HCT116 (cell line): ENCODE data around the gene HRC. TPM values are rescaled to one million over a fixed set of nuclear protein-coding genes. Genes with fewer than 3 reads are reported as not detected.

Experiments used
- ATAC-seq: fragments of 200-7000 bp; cut with Tn5 transposase; 2 replicates; pipeline ENCODE4 v1.9.1; 2020; ENCODE audit warnings: mild to moderate bottlenecking, moderate library complexity
- BruUV-seq: library from RNA; stranded (reverse); fragments of 400-500 nt; replicated peaks from 2 replicates; lab custom pipeline; 2021; lab: Mats Ljungman, UMichigan
- CTCF ChIA-PET: fragments of 300-600 bp; sonication (Branson Sonifier 250); formaldehyde crosslinking; loops from one replicate; lab custom pipeline; 2021; ENCODE audit warnings: antibody characterized with exemption; lab: Charles Lee
- POLR2A ChIA-PET: fragments of 300-600, 350-600 bp; sonication (Branson Sonifier 250); formaldehyde crosslinking; loops from one replicate; lab custom pipeline; 2021; ENCODE audit warnings: antibody characterized with exemption; lab: Charles Lee
- RAD21 ChIA-PET, 2 experiments: fragments of 300-600 bp; sonication (Branson Sonifier 250); formaldehyde crosslinking; loops; one replicate each; lab custom pipeline; 2023; ENCODE audit warnings: low total read pairs in 2 of 2; ENCODE audit not compliant: uncharacterized antibody in 2 of 2, unreplicated experiment in 2 of 2, low non-redundant PET in 1 of 2; lab: Charles Lee
- DNase-seq: peaks from one replicate; pipeline ENCODE4 v3.0.0-alpha.2; 2010; ENCODE audit warnings: low read depth, low spot score
- H2AFZ ChIP-seq: fragments of 200-600 bp; shearing (Covaris generic), sonication (generic); 2 replicates; pipeline ENCODE4 v1.6.1; 2017; ENCODE audit warnings: low read depth, mixed run types, mixed read lengths, antibody characterized with exemption, low read length; ENCODE audit not compliant: poor library complexity, severe bottlenecking
- H3K27ac ChIP-seq: 2 replicates; pipeline ENCODE4 v1.5.1; 2012; ENCODE audit warnings: low read depth, low read length
- H3K27me3 ChIP-seq: fragments of 200-600 bp; sonication (generic); 2 replicates; pipeline ENCODE4 v1.6.1; 2016; ENCODE audit warnings: mixed run types, low read length, mixed read lengths; ENCODE audit not compliant: insufficient read depth
- H3K36me3 ChIP-seq, 2 experiments: fragments of 200-500 bp in 1 of 2; fragments of 200-600 bp in 1 of 2; sonication (Bioruptor generic) in 1 of 2; sonication (generic) in 1 of 2; 2 replicates each; pipeline versions ENCODE4 v1.5.1 to v1.6.1; 2014 to 2016; ENCODE audit warnings: low read length in 2 of 2, inconsistent platforms in 1 of 2, mixed read lengths in 1 of 2, mixed run types in 1 of 2; ENCODE audit not compliant: insufficient read depth in 2 of 2, control insufficient read depth in 1 of 2
- H3K4me1 ChIP-seq, 2 experiments: fragments of 200-600 bp in 1 of 2; sonication (generic) in 1 of 2; 2 replicates each; pipeline versions ENCODE4 v1.5.1 to v1.6.1; 2012 to 2017; ENCODE audit warnings: low read length in 2 of 2, inconsistent platforms in 1 of 2, mild to moderate bottlenecking in 1 of 2, mixed read lengths in 1 of 2, mixed run types in 1 of 2, moderate library complexity in 1 of 2; ENCODE audit not compliant: insufficient read depth in 2 of 2, control insufficient read depth in 1 of 2
- H3K4me2 ChIP-seq: fragments of 200-600 bp; sonication (generic); 2 replicates; pipeline ENCODE4 v1.6.1; 2017; ENCODE audit warnings: mixed run types, low read length, mixed read lengths
- H3K4me3 ChIP-seq, 2 experiments: fragments of 200-600 bp in 1 of 2; sonication (generic) in 1 of 2; replicated peaks in 1 of 2; 2 replicates each; pipeline ENCODE4 v1.5.1; 2011 to 2016; ENCODE audit warnings: low read length in 2 of 2, control low read depth in 1 of 2, low read depth in 1 of 2, mild to moderate bottlenecking in 1 of 2, mixed read lengths in 1 of 2, mixed run types in 1 of 2
- H3K79me2 ChIP-seq: fragments of 200-600 bp; sonication (generic); 2 replicates; pipeline ENCODE4 v1.6.1; 2017; ENCODE audit warnings: mild to moderate bottlenecking, mixed run types, low read length, moderate library complexity, mixed read lengths; ENCODE audit not compliant: insufficient read depth
- H3K9ac ChIP-seq: fragments of 200-600 bp; sonication (generic); 2 replicates; pipeline ENCODE4 v1.6.1; 2016; ENCODE audit warnings: low read length, mixed read lengths
- H3K9me2 ChIP-seq: fragments of 200-600 bp; sonication (generic), shearing (Covaris generic); 2 replicates; pipeline ENCODE4 v1.6.1; 2017; ENCODE audit warnings: mixed run types, mild to moderate bottlenecking, moderate library complexity; ENCODE audit not compliant: insufficient read depth
- H3K9me3 ChIP-seq, 2 experiments: fragments of 200-500 bp in 1 of 2; fragments of 200-600 bp in 1 of 2; sonication (Bioruptor generic) in 1 of 2; sonication (generic) in 1 of 2; 2 replicates each; pipeline ENCODE4 v1.6.1; 2014 to 2017; ENCODE audit warnings: low read length in 2 of 2, mixed read lengths in 2 of 2, inconsistent platforms in 1 of 2, low read depth in 1 of 2, mild to moderate bottlenecking in 1 of 2, mixed run types in 1 of 2, moderate library complexity in 1 of 2; ENCODE audit not compliant: control insufficient read depth in 1 of 2, insufficient read depth in 1 of 2
- H4K20me1 ChIP-seq: fragments of 200-600 bp; sonication (generic), shearing (Covaris generic); 2 replicates; pipeline ENCODE4 v1.6.1; 2017; ENCODE audit warnings: mixed run types, mild to moderate bottlenecking, moderate library complexity; ENCODE audit not compliant: insufficient read depth
- CEBPB ChIP-seq: IDR thresholded peaks from 2 replicates; pipeline ENCODE4 v1.6.1; 2012; ENCODE audit warnings: low read depth
- EGR1 ChIP-seq: IDR thresholded peaks from 2 replicates; pipeline ENCODE4 v1.6.1; 2012; ENCODE audit warnings: low read depth
- ELF1 ChIP-seq: IDR thresholded peaks from 2 replicates; pipeline ENCODE4 v1.6.1; 2012; ENCODE audit warnings: low read depth, borderline replicate concordance
- EZH2 ChIP-seq: fragments of 200-600 bp; sonication (generic); IDR thresholded peaks from 2 replicates; pipeline ENCODE4 v1.6.1; 2017; ENCODE audit warnings: antibody characterized with exemption, mixed run types
- EZH2phosphoT487 ChIP-seq: fragments of 200-600 bp; IDR thresholded peaks from 2 replicates; pipeline ENCODE4 v1.6.1; 2018; ENCODE audit warnings: antibody characterized with exemption, borderline replicate concordance
- FOSL1 ChIP-seq: IDR thresholded peaks from 2 replicates; pipeline ENCODE4 v1.6.1; 2012; ENCODE audit warnings: low read depth
- JUND ChIP-seq: IDR thresholded peaks from 2 replicates; pipeline ENCODE4 v1.6.1; 2012
- POLR2AphosphoS5 ChIP-seq: IDR thresholded peaks from 2 replicates; pipeline ENCODE4 v1.6.1; 2011; ENCODE audit warnings: mild to moderate bottlenecking, low read depth, low read length, moderate library complexity
- SIN3A ChIP-seq: IDR thresholded peaks from 2 replicates; pipeline ENCODE4 v1.6.1; 2012; ENCODE audit warnings: low read depth
- SP1 ChIP-seq: IDR thresholded peaks from 2 replicates; pipeline ENCODE4 v1.6.1; 2012; ENCODE audit warnings: low read depth
- SRF ChIP-seq: IDR thresholded peaks from 2 replicates; pipeline ENCODE4 v1.6.1; 2012; ENCODE audit warnings: low read depth
- ZFX ChIP-seq: fragments of 450-650 bp; IDR thresholded peaks from 2 replicates; pipeline ENCODE4 v1.6.1; 2017
- intact Hi-C: fragments of 100-400 bp; cut with micrococcal nuclease; formaldehyde crosslinking; loops from 2 replicates; pipeline ENCODE4 v1.10.0; 2022
- total RNA-seq: library from RNA; stranded (reverse); gene quantifications from one replicate; pipeline ENCODE4 v1.2.1, GENCODE V29; 2021; ENCODE audit not compliant: unreplicated experiment
- TF ChIP-seq, protein P1 (sequence below): IDR thresholded peaks from 2 replicates; pipeline ENCODE4 v1.6.1; 2012
- TF ChIP-seq, protein P2 (sequence below), 3 experiments: fragments of 200-600 bp in 1 of 3; sonication (generic) in 1 of 3; IDR thresholded peaks in 2 of 3; conservative IDR thresholded peaks in 1 of 3; 2 replicates each; pipeline ENCODE4 v1.5.1; 2012 to 2017; ENCODE audit warnings: low read depth in 2 of 3, low read length in 2 of 3, antibody characterized with exemption in 1 of 3, borderline replicate concordance in 1 of 3, control low read depth in 1 of 3, mild to moderate bottlenecking in 1 of 3, mixed read lengths in 1 of 3, mixed run types in 1 of 3, moderate library complexity in 1 of 3; ENCODE audit not compliant: insufficient read depth in 1 of 3
- TF ChIP-seq, protein P3 (sequence below): IDR thresholded peaks from 2 replicates; pipeline ENCODE4 v1.6.1; 2012

The HRC gene
- total RNA-seq, 1 experiment from 2014 or later = not detected

DNA sequence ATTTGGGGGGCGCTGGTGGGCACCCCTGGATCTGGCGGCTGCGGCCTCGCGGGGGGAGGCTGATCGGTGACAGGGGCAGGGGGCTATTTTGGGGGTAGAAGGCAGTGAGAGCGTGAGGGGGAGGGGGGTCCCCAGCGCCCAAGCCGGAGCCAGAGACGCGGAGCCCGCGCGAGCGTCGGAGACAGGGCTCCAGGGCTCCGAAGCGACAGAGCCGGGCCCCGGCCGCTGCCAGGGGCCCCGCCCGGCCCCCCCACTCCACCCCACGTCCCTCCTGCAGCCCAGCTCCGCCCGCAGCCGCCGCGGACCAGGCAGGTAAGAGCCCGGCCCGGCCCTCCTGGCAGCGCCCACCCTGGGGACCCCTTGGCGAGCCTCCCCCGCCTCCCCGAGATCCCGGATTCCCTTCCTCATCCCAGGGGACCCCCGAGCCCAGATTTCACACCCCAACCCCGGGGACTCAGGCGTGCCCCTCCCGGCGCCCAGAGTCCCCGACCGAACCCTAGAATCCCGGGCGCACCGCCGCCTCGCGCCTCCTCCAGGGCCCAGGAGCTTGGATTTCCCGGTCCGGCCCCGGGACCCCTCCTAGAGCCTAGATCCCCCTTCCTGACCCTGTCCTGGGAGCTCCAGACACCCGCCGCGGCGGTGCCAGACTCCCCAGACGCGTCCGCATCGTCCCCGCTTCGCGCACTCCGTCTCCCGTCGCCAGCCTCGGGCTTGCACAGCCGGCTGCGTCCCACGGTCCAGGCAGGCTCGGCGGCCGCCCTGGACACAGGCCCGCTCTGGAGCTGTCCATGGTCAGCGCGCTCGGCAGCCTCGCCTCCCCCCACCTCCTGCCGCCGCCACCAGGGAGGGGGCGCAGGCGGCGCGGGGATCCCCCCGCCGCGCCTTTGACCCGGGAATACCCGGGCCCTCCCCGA, 35.5 kb downstream of the HRC start, which contains the start of gene PPFIA3:
Gene PPFIA3, plus strand, starts transcription at position 134 of the 914 bp plus-strand sequence. CDS start 8,330 bp downstream, outside the sequence.
- Histone ChIP-seq H3K4me1 (peaks cover 18 to 33% of the 10 kb centered on the region in 2 experiments), H4K20me1 (no peaks in the 10 kb centered on the region), H3K27ac (peak within 1 kb of the TSS; percentile 97), H3K79me2 (no peaks in the 10 kb centered on the region), H3K36me3 (no peaks in the 10 kb centered on the region), H3K9me2 (no peaks in the 10 kb centered on the region), H3K4me2 (peak within 1 kb of the TSS; percentile 99), H3K27me3 (no peaks in the 10 kb centered on the region), H3K9ac (peak within 1 kb of the TSS; percentile 76), H2AFZ (no peak within 1 kb of the TSS), H3K4me3 (peak within 1 kb of the TSS; percentile 59 to 66), H3K9me3 (no peaks in the 10 kb centered on the region)
- CTCF ChIA-PET = interaction anchor here (0.8 kb wide), 1 partner anchor 13 kb away, joined by 3 read pairs; no protein-coding TSS in a partner anchor
- TF ChIP-seq SIN3A (peak; percentile 78), EZH2phosphoT487 (no peak)
- RAD21 ChIA-PET = no interaction called here
- ATAC-seq = peak; percentile 22
- intact Hi-C loops = loop anchor here (1.0 kb wide), 1 partner anchor 32 kb away; no protein-coding TSS in a partner anchor
- BruUV-seq = no TSS peak
- DNase-seq = no peak
- POLR2A ChIA-PET = interaction anchor here (0.6 to 1.5 kb wide), 2 partner anchors 8 to 31 kb away, joined by 3 read pairs; no protein-coding TSS in a partner anchor

DNA sequence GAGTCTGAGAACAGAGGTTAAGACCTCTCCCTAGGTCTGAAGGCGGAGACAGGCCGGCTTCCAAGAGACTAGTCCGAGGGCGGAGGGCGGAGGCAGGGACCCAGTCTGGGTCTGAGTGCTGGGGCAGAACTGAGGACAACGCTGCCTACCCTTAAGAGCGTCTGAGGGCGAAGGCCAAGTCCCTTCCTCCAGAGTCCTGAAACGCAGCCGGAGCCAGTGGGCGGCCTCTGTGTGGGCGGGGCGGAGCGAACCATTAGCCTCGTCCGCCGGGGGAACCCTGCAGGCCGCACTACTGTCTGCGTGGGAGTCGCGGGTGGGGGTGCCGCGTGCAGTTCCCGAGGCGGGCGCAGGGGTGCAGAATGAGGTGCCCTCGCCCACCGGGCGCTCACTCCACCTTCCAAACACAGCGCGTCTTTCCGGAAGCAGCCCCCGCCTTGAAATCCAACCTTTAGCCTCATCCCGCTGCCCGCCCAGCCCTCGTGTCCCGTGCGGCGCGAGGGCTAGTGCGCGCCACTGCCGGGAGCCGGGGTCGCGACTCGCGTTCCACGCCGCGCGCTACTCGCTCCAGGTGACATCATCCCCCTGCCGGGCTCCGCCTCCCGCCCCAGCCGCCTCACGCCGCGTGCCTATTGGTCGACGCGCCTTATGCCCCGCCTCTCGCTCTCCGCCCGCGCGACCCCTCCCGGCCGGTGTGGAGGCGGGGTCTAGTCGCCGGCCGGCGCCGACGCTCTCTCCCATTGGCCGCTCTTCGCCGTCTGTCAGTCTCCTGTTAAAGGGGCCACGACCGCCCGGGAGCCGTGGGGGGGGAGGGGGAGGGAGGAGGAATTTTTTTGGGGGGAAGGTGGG, 36.4 kb downstream of the HRC start, which contains the start of gene C19orf73:
Gene C19orf73, minus strand, starts transcription at position 579 of the 846 bp plus-strand sequence. Its CDS starts 121 bp downstream, at position 458.
- Histone ChIP-seq H3K9me3 (no peaks in the 10 kb centered on the region), H3K9me2 (no peaks in the 10 kb centered on the region), H3K4me1 (peaks cover 18 to 37% of the 10 kb centered on the region in 2 experiments), H2AFZ (no peak within 1 kb of the TSS), H4K20me1 (no peaks in the 10 kb centered on the region), H3K27me3 (no peaks in the 10 kb centered on the region), H3K4me3 (peak within 1 kb of the TSS; percentile 59 to 66), H3K9ac (peak within 1 kb of the TSS; percentile 76), H3K36me3 (no peaks in the 10 kb centered on the region), H3K79me2 (no peaks in the 10 kb centered on the region), H3K4me2 (peak within 1 kb of the TSS; percentile 99), H3K27ac (peak within 1 kb of the TSS; percentile 97)
- ChIA-PET POLR2A (interaction anchor here (1.5 kb wide), 1 partner anchor 9 kb away, joined by 3 read pairs; no protein-coding TSS in a partner anchor), CTCF (interaction anchor here (1.7 to 2.2 kb wide), 2 partner anchors 12 to 21 kb away, joined by 6 to 8 read pairs; no protein-coding TSS in a partner anchor), RAD21 (no interaction called here)
- intact Hi-C loops = loop anchor here (1.0 kb wide), 1 partner anchor 33 kb away; no protein-coding TSS in a partner anchor
- ATAC-seq (peak; percentile 81), DNase-seq (peak; percentile 84)
- BruUV-seq = no TSS peak
- no peak for TF ChIP-seq SIN3A
- no peak for TF ChIP-seq FOSL1
- peak; percentile 77 for TF ChIP-seq SP1
- TF ChIP-seq CEBPB = no peak
- peak; percentile 81 for TF ChIP-seq POLR2AphosphoS5
- peak; percentile 96 for TF ChIP-seq EGR1
- TF ChIP-seq, protein P1, sequence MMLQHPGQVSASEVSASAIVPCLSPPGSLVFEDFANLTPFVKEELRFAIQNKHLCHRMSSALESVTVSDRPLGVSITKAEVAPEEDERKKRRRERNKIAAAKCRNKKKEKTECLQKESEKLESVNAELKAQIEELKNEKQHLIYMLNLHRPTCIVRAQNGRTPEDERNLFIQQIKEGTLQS = no peak
- TF ChIP-seq SRF = no peak
- no peak for TF ChIP-seq EZH2phosphoT487
- TF ChIP-seq ZFX = peak; percentile 30; the same call in 1 of the 2 replicates
- no peak for TF ChIP-seq EZH2
- no peak for TF ChIP-seq ELF1
- TF ChIP-seq, protein P2, sequence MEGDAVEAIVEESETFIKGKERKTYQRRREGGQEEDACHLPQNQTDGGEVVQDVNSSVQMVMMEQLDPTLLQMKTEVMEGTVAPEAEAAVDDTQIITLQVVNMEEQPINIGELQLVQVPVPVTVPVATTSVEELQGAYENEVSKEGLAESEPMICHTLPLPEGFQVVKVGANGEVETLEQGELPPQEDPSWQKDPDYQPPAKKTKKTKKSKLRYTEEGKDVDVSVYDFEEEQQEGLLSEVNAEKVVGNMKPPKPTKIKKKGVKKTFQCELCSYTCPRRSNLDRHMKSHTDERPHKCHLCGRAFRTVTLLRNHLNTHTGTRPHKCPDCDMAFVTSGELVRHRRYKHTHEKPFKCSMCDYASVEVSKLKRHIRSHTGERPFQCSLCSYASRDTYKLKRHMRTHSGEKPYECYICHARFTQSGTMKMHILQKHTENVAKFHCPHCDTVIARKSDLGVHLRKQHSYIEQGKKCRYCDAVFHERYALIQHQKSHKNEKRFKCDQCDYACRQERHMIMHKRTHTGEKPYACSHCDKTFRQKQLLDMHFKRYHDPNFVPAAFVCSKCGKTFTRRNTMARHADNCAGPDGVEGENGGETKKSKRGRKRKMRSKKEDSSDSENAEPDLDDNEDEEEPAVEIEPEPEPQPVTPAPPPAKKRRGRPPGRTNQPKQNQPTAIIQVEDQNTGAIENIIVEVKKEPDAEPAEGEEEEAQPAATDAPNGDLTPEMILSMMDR (IDR thresholded peaks at IDR 0.05 in 2 of 3, conservative IDR thresholded peaks at IDR 0.05 in 1 of 3; ENCODE audit: borderline replicate concordance in 1 of 3, insufficient read depth in 1 of 3, low read depth in 2 of 3, low read length in 2 of 3) = no peak
- TF ChIP-seq, protein P3, sequence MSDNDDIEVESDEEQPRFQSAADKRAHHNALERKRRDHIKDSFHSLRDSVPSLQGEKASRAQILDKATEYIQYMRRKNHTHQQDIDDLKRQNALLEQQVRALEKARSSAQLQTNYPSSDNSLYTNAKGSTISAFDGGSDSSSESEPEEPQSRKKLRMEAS = peak; percentile 97
- TF ChIP-seq JUND = no peak; the same call in 1 of the 2 replicates
